ENCODE results near the gene SLCO2A1. TPM values are rescaled to one million over a fixed set of nuclear protein-coding genes. Genes with fewer than 3 reads are reported as not detected.

Gene SLCO2A1
- total RNA-seq, 1 experiment from 2014 or later: not detected

DNA sequence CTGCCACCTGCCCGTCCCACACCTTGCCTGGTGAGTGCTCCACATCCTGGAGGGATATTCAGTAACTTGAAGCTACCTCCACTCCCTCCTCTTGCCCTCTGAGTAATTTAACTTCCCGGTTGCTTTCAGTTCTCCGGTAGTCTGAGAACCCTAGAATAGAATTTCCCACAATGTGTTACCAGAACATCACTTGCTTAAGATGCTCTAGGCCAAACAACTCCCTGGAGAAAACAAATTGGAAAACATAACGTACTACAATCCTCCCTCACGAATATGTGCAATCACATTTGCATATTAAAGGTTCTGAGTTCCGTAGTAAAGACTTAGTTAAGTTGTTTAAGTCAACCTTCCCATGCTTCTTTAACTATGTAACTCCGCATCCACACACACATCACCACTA lies 44.8 kb downstream of the SLCO2A1 start:
- DNase-seq (ENCODE audit: extremely low read depth, low read depth): no peak

DNA sequence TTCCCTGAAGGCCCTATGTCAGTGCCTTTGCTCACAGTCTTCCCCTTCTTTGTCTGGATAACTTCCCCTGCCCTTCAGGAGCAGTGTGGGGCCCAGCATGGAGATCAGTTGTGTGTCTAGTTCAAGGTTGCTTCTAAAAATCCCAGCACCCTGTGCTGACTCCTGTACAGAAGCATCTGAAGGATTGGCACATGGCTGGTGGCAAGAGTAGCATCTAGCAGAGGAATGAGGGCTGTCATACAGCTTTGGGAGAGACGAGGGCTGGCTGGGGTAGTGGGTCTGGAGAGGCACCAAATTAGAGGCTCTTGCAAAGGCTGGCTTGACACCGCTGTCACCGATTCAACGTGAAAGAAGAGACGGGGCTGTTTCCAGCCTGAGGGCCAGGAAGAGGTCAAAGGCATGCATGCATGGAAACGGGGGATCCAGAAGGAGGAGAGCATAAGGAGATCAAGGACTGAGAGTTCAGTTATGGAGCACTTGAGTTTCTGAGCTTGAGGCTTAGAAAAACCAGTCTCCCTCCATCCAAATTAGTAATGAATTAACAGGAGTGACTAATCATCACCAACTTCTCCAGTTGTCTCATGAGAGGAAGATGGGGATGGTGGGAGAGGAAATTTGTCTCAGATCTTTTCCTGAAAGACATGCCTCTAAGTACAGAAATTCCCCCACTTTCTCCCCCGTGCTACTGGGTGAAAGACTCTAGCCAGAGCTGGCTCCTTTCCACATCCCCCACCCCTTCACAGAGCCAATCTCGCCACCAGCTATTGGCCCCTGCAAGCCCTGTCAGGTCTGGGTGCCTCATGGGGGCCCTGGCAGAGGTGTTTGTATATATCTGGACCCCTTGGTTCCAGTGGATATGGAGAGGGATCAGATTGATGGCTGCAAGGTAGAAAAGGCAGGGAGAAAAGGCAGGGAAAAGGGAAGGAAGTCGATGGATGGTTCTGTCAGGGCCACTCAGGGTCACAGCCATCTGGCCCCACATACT lies 45.9 kb downstream of the SLCO2A1 start:
- no peak for DNase-seq (ENCODE audit: extremely low read depth, low read depth)

DNA sequence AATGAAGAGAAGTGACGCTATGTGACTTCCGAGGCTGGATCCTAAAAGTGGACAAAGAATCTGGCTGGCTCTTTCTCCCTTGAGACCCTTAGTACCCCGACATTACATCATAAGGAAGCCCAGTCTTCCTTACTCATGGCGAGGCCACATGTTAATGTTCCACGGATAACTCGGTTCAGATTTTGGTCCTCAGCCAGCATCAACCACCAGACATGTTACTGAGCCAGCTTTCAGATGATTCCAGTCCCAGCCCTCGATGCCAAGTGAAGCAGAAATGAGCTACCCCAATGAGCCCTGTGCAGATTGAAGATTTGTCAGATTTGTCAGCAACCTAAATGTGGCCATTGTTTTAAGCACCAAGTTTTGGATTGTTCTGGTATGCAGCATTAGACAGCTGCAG lies 46.6 kb downstream of the SLCO2A1 start:
- DNase-seq (ENCODE audit: extremely low read depth, low read depth): no peak

DNA sequence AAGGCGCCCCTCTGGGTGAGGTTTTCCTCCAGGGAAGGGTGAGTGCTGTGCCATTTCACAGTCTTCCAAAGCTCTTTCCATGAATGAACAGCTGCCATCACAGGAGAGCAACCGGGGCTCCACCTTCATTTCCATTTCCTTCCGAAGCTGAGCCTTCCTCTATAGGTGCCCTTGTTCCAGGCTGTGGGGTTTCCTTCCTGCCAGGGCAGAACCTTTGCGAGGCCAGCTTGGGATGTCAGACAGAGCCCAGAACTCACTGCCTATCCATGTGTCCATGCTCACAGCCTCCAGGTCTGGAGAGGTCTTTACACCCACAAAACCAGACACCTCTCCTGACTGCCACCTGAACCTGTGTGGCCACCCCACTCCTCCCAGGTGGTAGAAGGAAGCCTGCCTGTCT lies 49.2 kb downstream of the SLCO2A1 start:
- no peak for DNase-seq (ENCODE audit: extremely low read depth, low read depth)

DNA sequence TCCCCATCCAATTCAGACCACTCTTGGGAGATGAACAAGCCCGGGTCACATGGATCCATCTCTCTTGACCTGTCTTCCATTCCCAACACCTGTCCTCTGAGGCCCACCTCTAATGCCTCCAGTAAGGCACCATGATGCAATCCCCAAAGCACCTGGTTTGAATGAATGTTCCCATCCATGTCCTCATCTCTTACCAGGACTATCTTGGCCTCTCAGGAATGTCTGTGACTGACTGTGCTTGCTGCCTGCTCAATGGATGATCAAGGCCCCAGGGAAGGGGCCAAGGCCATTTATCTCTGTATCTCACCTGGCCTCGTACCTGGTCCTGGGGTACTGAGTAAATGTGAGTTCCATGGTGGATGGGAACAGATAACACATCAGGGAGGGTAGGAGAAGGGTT lies 49.7 kb downstream of the SLCO2A1 start:
- DNase-seq (ENCODE audit: extremely low read depth, low read depth): no peak

DNA sequence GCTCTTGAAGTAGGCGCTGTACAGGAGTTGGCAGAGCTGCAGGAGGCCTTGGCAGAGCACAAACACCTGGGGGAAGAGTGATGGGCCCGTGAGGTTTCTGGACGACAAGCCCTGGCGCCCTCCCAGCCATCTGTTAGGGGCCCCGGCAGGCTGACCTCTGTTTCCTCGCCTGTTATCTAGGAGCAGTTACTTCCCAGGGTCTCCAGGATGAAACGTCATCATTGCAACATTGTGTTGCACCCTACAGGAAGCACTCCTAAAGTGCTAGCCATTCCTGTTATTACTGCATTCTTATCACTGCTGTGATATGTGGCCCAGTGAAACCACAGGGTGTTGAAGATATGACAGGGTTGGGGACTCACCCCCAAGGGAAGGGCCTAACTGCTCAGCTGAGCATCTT lies 50.2 kb downstream of the SLCO2A1 start:
- no peak for DNase-seq (ENCODE audit: extremely low read depth, low read depth)

DNA sequence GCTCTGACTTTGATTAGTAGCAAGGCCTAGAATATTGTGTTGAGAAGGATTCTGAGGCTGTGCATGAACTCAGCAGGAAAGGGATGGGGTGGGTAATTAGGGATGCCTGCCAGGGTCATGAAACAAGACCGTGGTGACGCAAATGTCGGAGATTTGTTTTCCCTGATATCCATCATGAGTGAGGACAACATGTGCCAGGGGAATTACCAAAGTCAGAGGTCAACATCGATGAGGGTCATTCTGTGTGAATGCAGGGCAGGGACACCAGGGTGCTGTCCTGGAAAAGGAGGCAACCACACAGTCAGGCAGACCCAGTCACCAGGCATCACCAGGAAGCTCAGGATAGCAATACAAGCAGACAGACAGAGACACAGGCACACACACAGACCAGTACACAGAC lies 52.2 kb downstream of the SLCO2A1 start:
- no peak for DNase-seq (ENCODE audit: extremely low read depth, low read depth)

DNA sequence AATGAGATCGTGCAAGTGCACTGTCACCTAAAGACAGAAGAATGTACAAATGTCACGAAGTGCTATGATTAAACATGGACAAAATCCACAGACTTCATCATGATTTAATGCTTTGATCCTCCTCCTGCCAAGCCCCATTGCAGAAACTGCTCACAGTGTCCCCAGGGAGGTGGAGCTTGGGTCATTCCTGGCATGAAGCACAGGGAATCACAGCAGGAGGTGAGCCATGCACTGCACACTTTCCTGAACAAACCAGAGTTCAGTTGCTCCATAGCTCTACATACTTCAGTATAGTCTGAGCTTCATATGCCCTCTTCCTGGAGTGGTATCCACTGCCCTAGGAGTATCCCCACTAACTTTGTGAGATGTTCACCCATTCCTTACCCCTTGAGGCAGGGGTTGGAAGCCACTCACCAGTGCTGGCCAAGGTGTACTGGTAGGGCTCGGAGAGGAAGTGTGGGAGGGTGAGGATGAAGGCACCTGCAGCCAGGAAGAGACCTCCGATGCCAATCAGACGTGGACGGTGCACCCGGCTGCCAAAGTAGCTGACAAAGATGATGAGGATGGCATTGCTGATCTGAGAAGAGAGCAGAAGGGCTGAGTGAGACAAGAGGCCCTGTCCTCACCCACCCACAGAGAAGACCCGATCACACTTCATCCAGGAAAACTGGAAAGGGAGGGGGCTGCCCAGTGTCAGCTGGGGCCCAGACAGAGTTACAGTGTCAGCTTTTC lies 56.3 kb downstream of the SLCO2A1 start:
- DNase-seq (ENCODE audit: extremely low read depth, low read depth): no peak

DNA sequence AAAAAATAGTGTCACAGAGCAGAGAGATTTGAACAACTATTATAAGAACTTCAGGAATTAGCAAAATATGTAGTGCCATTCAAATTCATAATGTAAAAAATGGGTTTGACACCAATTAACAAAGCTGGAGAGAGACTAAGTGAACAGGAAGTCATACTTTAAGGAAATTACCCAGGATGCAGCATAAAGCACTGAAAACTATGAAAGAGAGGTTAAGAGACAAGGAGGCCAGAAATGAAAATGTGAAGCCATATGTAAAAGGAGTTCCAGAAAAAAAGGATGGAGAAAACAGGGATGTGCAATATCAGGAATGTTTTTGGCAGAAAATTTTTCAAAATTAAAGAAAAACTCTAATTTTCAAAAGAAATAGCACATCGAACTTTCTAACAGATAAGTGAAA lies 57.6 kb downstream of the SLCO2A1 start:
- DNase-seq (ENCODE audit: extremely low read depth, low read depth): no peak

DNA sequence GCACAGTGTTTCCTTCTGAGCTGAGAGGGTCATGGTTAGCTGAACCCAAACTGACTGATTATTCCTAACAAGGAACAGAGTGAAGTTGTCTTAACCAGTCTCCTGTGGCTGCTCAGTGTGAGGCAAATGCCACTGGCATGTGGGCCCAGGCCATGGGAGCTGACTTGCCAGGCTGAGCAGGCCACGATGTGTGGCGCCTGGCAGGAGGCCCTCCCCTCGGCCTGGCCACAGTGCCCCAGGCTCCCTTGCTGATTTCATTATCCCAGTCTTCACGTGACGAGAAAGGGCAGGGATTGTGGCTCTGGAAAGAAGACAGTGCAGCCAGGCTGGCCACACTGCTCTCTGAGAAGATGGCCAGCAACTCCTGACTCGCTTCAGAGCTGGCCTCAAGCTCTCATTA lies 58.8 kb downstream of the SLCO2A1 start:
- no peak for DNase-seq (ENCODE audit: extremely low read depth, low read depth)

DNA sequence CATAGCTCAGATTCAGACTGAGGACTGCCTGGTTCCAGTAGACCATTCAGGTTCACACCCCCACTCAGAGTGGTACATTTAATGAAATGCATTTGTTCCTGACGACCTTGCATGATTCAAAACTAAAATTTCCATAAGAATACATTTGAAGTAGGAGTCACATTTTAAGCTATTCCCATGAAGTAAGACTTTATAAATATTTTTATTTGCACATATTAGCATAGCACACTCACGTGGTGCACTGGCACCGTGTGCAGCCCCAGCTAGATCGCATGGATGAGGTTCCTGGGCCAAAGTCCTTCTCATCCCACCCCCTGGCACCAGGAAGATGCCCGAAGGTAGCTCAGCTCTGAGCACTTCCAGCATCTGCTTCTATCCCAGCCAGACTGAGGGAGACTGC lies 59.4 kb downstream of the SLCO2A1 start:
- no peak for DNase-seq (ENCODE audit: extremely low read depth, low read depth)

DNA sequence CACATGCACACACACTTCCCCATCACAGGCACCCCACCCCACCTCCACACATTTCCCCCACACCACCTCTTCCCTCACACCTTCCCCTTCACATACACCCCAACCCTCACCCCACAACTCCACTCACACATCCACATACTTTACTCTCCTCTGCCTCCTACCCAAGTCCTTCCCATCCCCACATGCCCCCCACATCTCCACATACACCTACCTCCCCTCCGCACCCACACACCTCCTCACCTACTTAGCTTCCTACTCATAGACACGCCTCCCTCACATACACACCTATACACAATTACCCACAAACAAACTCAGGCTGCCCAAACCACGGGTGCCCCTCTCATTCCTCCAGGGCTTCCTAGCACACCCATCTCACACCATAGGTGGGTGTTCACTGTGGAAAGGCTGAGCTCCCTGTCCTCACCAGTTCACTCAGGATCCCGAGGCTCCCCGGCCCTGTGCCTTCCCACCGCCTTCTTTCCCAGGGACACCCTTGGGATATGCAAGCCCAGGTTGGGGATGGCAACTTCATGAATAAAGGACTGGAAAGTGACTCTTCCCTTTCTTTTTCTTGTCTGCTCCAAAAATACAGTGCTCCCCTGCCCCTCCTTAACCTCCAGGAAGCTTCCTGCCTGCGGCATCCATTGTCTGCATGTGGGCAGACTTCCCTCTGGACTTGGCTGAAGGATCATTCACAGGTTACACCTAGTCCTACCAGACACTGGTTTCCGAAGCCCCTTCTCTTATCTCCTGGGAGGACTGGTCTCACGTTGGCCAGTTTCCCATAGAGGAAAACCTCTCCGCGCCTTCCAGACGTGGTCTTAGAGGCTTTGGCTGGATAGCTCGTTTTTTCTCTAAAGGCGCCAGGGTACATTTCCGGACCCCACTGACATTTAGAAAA lies 61.5 kb downstream of the SLCO2A1 start:
- DNase-seq (ENCODE audit: extremely low read depth, low read depth): no peak

DNA sequence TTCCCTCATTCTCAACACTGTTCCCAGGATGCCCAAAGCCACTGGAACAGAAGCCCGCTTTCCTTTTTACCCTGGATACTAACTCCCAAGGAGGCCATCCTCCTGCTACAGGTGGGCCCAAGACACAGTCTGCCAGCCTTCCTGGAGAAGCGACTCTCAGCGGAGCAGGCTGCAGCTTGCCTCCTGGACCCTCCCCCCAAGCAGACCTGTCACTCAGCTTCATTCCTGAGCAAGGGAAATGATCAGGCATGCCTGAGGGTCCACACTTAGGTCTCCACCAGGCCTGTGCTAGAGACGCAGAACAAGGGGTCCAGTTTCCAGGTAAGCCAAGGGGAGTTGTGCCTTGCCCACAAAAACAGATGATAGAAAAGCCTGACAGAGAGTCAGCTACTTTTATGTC lies 62.8 kb downstream of the SLCO2A1 start:
- DNase-seq (ENCODE audit: extremely low read depth, low read depth): no peak

DNA sequence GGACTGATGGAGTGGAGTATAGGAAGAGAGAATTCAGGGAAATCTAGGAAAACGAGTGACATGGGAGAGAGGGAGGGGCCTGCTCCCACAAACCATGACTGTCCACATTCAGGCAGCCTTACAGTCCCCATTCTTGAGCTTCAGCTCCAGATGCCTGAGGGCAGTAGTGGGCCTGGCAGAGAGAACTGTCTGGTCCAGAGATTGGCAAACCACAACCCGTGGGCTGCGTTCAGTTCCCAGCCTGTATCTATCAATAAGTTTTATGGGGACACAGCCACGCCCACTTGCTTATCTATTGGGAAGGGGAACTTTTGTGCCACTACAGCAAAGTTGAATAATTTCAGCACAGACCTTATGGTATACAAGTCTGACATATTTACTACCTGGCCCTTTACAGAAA lies 63.8 kb downstream of the SLCO2A1 start:
- DNase-seq (ENCODE audit: extremely low read depth, low read depth): no peak

DNA sequence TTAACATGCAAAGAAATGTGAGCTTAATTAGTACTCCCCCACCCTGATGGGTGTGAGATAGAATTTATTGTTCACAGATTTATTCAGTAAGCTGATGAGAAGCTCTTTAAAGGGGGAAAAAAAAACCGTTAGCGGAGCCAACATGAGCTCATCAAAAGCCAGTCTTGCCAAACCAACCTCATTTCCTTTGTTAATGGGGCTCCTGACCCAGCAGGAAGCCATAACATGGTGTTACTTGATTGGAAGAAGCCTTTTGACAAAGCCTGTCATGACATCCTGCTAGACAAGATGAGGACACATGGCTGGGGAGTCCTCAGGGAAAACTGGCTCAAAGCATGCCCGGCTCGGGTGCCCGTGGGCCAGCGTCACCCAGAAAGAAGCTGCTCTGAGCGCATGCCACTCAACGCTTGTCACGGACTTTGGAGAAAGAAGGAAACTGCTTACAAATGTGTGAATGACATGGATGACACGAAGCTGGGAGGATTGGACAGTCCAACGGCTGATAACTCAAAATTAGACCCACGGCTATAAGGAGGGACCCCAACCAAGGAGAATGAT lies 64.6 kb downstream of the SLCO2A1 start:
- no peak for DNase-seq (ENCODE audit: extremely low read depth, low read depth)

DNA sequence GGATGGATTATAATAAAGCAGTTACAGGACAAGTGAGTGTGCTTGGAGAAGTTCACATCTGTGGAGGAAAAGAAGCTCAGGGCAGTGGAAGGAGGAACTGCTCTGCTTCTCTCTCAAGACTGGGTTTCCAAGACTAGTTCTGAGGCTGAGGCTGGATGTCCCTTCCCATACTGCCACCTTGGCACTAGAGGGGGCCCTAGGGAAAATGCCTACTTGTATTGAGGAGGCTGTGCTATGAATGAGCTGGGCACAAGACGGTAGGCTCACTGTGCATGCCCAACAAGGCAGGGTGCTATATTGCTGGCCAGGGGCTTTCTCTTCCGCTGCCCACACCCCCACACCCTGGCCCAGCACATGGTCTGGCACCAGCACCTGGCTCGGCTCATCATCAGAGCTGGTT lies 65.2 kb downstream of the SLCO2A1 start:
- no peak for DNase-seq (ENCODE audit: extremely low read depth, low read depth)

DNA sequence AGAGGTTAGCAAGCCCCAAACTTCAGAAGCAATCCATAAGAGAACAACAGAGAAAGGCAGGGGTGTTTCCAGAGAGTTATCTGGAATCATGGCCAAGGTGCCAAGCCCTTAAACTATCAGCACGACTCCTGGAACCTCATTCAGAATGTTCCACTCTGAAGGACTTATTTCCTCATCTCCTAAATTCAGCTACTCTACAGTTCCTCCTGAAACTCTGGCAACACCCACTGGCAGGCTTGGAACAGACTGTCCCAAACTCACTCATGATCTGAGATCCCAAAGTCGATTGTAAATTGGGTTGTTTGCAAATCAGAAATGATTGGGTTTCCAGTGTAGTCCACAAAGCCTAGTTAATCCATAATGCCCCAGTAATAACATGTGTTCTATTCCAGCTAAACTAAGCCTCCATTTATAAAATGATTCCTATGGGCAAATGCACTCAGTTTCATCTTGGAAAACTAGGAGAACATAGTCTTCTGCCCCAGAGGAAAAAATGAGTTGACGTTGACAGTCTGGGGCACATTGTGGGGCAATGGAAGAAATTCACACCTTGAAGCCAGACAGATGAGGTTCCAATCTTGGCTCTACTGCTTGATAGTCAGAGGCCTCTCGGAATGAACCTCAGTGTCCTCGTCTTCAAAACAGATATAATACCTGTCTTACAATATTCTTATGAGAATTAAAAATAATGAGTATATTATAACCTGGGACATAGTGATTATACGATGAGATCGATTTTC lies 65.9 kb downstream of the SLCO2A1 start:
- no peak for DNase-seq (ENCODE audit: extremely low read depth, low read depth)

DNA sequence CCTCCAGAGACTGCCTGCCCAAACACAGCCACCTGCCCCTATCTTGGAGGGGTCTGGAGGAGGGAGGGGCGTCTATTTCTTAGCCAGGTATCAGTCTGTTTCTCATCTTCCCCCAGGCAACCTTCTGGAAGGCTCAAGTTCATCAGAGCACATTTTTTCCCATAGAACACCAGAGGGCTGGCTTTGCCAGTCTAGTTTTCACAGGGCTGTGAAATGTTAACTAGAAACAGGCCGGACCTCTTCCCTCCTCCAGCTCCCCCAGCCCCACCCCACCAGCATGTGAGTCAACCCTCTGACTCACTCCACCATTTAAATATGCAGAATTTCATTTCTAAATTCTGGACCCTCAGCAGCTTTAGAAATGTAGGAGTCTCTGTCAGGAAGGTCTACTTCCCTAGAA lies 66.9 kb downstream of the SLCO2A1 start:
- DNase-seq (ENCODE audit: extremely low read depth, low read depth): no peak

DNA sequence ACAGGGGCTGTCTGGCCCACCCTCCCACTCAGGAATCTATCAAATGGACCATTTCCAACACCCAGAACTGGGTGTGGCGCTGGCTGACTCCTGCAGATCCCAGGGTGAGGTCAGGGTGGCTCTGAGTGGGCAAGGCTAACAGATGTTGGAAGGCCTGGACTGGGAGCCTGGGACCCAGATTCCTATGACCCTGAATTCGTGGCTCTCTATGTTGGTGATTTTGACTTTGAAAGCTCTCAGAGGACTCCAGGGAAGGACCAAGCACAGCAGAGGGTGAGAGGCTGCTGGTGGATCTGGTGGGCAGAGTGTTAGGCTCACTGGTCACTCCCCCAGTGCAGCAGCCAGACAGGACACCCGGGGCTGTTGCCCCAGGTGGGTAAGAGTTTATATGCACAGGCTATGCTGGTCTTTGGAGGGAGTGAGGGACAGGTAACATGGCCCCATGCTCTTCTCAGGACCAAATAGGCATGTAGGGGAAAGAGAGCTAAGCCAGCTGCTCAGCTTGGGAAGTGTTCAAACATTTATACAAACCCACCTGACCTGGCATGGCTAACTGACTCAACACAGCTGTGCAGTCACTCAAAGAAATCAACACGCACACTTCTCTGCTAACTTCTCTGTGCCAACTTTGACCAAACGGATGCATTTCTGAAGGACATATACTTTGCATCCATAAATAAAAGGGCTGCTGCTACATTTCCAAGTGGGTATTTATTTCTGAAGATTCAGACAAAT lies 71.5 kb downstream of the SLCO2A1 start:
- no peak for DNase-seq (ENCODE audit: extremely low read depth, low read depth)

All from NCI-H460 (cell line).